ENCODE data around the gene SLC25A21.

GRCh38 chr14:36940476-36940875 is 231.9 kb downstream of the SLC25A21 start:
- no peak for TF ChIP-seq POLR2A (IDR thresholded peaks at IDR 0.05)
- TF ChIP-seq, protein P1, sequence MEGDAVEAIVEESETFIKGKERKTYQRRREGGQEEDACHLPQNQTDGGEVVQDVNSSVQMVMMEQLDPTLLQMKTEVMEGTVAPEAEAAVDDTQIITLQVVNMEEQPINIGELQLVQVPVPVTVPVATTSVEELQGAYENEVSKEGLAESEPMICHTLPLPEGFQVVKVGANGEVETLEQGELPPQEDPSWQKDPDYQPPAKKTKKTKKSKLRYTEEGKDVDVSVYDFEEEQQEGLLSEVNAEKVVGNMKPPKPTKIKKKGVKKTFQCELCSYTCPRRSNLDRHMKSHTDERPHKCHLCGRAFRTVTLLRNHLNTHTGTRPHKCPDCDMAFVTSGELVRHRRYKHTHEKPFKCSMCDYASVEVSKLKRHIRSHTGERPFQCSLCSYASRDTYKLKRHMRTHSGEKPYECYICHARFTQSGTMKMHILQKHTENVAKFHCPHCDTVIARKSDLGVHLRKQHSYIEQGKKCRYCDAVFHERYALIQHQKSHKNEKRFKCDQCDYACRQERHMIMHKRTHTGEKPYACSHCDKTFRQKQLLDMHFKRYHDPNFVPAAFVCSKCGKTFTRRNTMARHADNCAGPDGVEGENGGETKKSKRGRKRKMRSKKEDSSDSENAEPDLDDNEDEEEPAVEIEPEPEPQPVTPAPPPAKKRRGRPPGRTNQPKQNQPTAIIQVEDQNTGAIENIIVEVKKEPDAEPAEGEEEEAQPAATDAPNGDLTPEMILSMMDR (IDR thresholded peaks at IDR 0.05) = no peak

Measured in lower leg skin (tissue), 3 donors.